HL-60/S4 (cell line): ENCODE data around the gene SLC44A1.
"Not testable (repeated sequence)": the region's sequence is repeated elsewhere in the genome, so short reads cannot be mapped to it uniquely, and the experiment has no call there.

Experiments
- in situ Hi-C: fragments of 300-500 bp; cut with MboI; formaldehyde crosslinking; loops from 2 replicates; pipeline ENCODE4 v1.14.3; 2022; ENCODE audit warnings: low sequenced_read_pairs

SLC44A1 gene

DNA sequence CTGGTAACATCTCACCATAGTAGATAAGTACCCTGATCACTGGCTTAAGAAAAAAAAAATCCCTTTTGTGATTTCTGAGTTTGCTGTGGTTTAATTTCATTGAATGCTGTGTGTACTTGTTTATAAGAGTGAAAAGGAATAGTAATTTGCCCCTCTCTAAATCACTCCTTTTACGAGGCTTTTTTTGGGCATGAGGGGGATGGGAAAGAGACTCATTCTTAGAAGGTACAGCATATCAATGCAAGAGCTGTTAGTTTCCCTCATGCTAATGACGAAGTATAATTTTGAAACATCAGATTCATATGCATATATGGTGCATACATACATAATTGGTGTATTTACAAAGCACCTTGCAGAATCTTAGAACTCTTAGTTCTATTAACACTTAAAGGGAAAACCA lies 2.4 kb upstream of the SLC44A1 start:
- in situ Hi-C loops: no loop called here

DNA sequence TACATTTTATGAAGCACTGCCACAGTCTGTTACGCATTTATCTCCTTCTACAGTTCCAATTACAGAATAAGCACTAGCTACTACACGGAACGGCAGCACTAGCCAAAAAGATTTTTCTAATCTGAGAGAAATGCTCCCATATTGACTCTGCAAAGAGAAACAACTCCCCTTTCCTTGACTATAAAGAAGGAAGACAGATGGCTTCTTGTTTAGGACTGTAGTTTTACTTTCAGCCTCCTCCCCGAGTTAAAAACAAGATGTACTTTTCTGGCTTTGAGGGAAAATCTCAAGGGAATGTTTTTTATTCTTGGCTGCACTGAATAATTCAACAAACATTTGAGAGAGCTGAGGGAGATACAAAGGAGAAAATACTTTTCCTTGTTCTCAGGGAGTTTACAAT lies 1.9 kb upstream of the SLC44A1 start:
- in situ Hi-C loops: no loop called here

DNA sequence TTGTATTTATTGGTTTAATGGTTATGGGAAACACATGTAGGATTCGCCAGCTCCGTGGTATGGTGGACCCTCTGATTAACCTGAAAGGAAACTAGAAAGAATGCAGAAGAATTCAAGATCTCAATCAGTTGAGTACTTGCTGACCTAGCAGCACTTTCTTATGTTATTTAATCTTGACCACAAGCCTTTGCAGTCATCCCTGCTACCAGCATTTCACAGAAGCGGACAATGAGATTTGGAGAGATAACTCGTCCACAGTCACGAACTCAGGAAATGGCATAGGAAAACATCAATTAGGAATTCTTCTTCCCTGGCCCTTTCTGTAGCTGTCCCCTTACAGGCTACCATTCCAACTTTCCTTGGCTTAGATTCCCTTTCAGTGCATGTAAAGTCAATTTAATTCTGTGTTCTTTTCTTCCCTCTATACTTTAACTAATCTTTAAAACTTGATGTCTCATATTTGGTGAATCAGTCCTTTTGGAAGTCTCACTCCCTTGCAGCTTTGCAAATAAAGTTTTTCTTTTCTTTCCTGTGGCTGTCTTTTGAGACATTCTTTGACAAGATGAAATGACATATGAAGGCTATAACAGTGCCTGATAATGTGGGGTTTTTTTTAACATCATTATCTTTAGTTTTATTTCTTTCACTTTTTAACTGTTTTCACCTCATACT lies 1.3 kb upstream of the SLC44A1 start:
- in situ Hi-C loops: no loop called here

DNA sequence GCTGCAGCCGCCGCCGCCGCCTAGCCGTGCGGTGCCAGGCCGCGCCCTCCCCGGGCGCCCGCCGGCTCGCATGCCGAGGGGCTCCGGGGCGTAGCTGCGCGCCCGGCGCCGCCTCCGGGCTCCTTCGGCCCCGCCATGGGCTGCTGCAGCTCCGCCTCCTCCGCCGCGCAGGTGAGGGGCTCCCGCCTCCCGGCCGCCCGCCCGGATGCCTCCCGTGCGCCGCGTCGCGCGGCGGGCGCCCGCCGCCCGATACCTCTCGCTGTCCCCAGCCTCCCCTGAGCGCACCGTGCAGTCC lies 230 bp downstream of the SLC44A1 start:
- in situ Hi-C loops: no loop called here

DNA sequence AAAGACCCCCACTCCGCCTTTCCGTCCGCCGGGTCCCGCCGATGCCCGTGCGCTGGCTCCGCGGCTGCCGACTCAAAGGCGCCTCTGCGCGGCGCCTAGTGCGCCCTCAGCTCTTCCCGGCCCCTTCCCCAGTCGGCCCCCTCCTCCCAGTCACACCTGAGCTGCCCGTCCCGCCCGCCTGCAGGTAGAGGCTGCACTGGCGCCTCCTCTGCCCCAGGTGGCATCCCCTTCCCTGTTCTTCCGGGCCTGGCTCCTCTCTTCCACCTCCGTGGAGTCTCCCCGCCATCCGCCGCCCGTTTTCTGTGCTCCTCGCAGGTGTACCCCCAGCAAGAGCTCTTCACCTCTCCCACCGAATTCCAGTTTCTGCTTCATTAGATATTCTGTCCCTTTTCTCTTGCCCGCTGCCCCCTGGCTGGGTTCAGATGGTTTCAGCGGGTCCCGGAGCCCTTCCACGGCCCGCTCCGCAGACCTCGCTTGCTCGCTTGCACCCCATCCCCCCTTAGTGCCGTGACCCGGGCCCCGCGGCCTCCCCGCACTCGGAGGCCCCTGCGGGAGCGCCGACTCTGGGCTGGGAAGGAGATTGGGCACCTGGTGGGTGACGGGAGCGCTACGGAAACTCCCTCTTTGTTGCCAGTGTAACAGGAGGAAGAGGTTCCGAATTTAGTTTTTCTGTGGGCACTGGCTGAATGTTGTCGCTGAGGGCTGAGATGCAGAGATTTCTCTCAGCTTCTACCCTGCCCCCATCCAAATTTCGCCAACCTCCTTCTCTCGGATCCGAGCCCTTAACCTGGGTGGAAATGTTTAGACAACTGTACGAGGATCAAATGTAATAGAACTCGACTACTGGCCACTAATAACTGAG lies 809 bp downstream of the SLC44A1 start:
- in situ Hi-C loops: no loop called here

DNA sequence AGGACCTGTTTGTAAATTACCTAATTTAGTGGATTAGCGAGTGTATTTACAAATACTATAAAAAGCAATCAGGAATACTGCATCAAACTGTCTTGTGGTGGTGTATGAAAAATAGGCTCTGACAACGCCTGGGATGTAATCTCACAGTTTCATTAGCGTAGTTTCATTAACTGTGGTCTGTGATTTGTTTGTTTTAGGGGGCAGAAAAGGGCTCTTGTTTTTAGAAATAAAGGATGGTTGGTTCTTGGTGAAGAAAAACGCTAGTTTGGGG lies 1.4 kb downstream of the SLC44A1 start:
- in situ Hi-C loops: no loop called here

GRCh38 chr9:105246656-105247173 lies 2.3 kb downstream of the SLC44A1 start:
- in situ Hi-C loops: no loop called here

GRCh38 chr9:105248691-105249090 lies 4.2 kb downstream of the SLC44A1 start:
- in situ Hi-C loops: no loop called here

DNA sequence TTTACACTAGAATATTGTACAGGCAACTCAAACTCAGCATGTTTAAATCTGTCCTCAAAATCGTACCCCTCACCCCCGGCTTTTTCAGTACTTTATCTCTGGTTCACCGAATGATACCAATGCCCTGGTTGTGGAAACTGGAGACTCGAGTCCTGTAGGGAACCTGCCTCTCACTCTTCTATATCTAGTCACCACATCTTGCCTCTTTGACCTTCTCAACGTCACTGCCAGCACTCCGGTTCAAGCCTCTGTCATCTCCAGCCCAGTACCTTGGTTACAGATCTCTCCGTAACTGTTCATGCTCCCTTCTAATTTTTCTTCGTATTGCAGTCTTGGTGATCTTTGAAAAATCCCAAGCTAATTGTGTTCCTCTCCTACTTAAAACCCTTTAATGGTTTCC lies 6.7 kb downstream of the SLC44A1 start:
- in situ Hi-C loops: no loop called here

- in situ Hi-C loops: no loop called here
Observed at GRCh38 chr9:105251733-105252404, 7.4 kb downstream of the SLC44A1 start.

- in situ Hi-C loops: no loop called here
Observed at GRCh38 chr9:105252405-105252756, 7.9 kb downstream of the SLC44A1 start.

GRCh38 chr9:105254226-105254625 lies 9.8 kb downstream of the SLC44A1 start:
- in situ Hi-C loops: no loop called here

DNA sequence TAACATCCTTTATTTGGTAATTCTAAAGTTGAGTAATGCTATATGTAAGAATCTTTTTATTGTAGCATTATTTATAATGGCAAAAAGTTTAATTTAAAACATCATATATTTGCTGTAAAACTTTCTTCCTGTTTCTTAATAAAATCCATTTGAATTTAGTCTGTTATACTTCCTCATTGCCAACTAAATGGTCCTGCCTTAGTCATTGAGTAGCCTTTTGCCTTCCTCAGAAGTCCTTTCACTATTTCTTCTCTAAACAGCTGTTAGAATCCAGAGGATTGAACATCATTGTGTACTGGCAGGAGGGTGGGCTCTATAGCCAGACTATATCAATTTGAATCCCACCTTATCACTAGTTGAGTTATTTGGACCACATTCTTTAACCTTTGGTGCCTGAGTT lies 11.0 kb downstream of the SLC44A1 start:
- in situ Hi-C loops: no loop called here

DNA sequence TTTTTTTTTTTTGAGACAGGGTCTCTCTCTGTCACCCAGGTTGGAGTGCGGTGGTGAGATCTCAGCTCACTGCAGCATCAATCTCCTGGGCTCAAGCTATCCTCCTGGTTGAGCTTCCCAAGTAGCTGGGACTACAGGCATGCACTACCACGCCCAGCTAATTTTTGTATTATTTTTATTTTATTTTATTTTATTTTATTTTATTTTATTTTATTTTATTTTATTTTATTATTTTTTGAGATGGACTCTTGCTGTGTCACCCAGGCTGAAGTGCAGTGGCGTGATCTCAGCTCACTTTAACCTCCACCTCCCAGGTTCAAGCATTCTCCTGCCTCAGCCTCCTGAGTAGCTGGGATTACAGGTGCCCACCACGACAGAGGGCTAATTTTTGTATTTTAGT lies 12.1 kb downstream of the SLC44A1 start:
- in situ Hi-C loops: not testable (repeated sequence)

GRCh38 chr9:105257809-105258208 lies 13.4 kb downstream of the SLC44A1 start:
- in situ Hi-C loops: no loop called here

GRCh38 chr9:105258225-105258737 lies 13.8 kb downstream of the SLC44A1 start:
- in situ Hi-C loops: no loop called here

GRCh38 chr9:105259274-105259673 lies 14.8 kb downstream of the SLC44A1 start:
- in situ Hi-C loops: no loop called here

- in situ Hi-C loops: no loop called here
Observed at GRCh38 chr9:105259731-105260612, 15.5 kb downstream of the SLC44A1 start.

- in situ Hi-C loops: no loop called here
Observed at GRCh38 chr9:105262497-105262896, 18.0 kb downstream of the SLC44A1 start.

DNA sequence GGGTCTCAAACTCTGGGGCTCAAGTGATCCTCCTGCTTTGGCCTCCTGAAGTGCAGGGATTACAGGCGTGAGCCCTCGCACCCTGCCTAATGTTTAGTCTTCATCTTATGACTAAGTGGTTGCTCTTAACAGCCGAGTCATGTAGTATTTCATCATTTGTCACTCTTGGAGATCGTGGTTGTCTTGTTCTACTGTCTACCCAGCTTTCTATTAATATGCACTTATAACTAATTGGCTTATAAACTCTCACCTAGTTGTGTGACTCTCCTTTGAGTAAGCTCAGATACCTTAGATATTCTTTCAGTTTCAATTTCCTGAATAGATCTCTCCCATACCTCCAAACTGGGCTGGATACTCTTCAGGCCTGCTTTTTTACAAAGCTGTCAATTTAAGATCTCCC lies 19.9 kb downstream of the SLC44A1 start:
- in situ Hi-C loops: no loop called here

DNA sequence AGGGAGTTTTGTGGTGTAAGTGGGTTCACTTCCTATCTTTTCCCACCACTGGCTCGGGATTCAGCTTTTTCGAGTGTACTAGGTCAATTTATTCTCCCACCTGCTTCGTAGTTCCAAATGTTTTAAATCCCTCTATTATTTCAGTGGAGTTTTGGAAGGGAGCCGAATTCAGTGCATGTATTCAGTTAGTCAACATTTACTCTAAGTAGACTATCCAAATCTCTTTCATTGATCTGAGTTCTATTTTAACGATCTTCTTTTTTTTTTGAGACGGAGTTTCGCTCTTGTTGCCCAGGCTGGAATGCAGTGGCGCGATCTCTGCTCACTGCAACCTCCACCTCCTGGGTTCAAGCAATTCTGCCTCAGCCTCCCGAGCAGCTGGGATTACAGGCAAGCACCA lies 23.8 kb downstream of the SLC44A1 start:
- in situ Hi-C loops: not testable (repeated sequence)
